H1 (cell line): ENCODE data around the gene ALOX5. TPM values are rescaled to one million over a fixed set of nuclear protein-coding genes. Genes with fewer than 3 reads are reported as not detected.

Experiments
- CTCF ChIA-PET: fragments of 300-600 bp; sonication (Branson Sonifier 250); formaldehyde crosslinking; loops from one replicate; lab custom pipeline; 2021; ENCODE audit not compliant: partially characterized antibody; lab: Charles Lee
- POLR2A ChIA-PET: fragments of 300-600 bp; sonication (Branson Sonifier 250); formaldehyde crosslinking; loops from one replicate; lab custom pipeline; 2021; ENCODE audit warnings: inconsistent platforms; ENCODE audit not compliant: partially characterized antibody; lab: Charles Lee
- DNase-seq, 2 experiments: peaks; one replicate each; pipeline versions ENCODE4 v3.0.0 to v3.0.0-alpha.2; 2010 to 2022; ENCODE audit warnings: low spot score in 2 of 2, low read depth in 1 of 2, mixed read lengths in 1 of 2
- FAIRE-seq: peaks from 2 replicates; lab custom pipeline; 2011; peaks lifted over from hg19 to GRCh38; lab: Jason Lieb, UNC
- H2AFZ ChIP-seq: 2 replicates; pipeline ENCODE4 v1.8.1; 2012; ENCODE audit warnings: low read length, inconsistent platforms
- H2AK5ac ChIP-seq: 2 replicates; pipeline ENCODE4 v1.6.1; 2013; ENCODE audit warnings: low read depth, low read length
- H2BK120ac ChIP-seq: replicated peaks from 2 replicates; pipeline ENCODE3; 2013; ENCODE audit warnings: low read depth, low read length, inconsistent platforms
- H2BK12ac ChIP-seq: 2 replicates; pipeline ENCODE4 v1.6.1; 2013; ENCODE audit warnings: low read depth, low read length
- H2BK15ac ChIP-seq: 2 replicates; pipeline ENCODE4 v1.6.1; 2013; ENCODE audit warnings: low read length
- H2BK20ac ChIP-seq: 2 replicates; pipeline ENCODE4 v1.6.1; 2013; ENCODE audit warnings: low read length
- H2BK5ac ChIP-seq: 2 replicates; pipeline ENCODE4 v1.6.1; 2013; ENCODE audit warnings: low read depth, low read length
- H3K14ac ChIP-seq: 2 replicates; pipeline ENCODE4 v1.6.1; 2013; ENCODE audit warnings: inconsistent platforms; ENCODE audit not compliant: insufficient read length
- H3K18ac ChIP-seq: 2 replicates; pipeline ENCODE4 v1.6.1; 2013; ENCODE audit warnings: low read length; ENCODE audit errors: extremely low read depth
- H3K23ac ChIP-seq: 2 replicates; pipeline ENCODE4 v1.6.1; 2013; ENCODE audit warnings: inconsistent platforms; ENCODE audit not compliant: insufficient read length
- H3K23me2 ChIP-seq: 2 replicates; pipeline ENCODE4 v1.6.1; 2013; ENCODE audit warnings: low read depth, low read length
- H3K27ac ChIP-seq: 2 replicates; pipeline ENCODE4 v1.6.1; 2011; ENCODE audit warnings: low read depth, low read length, inconsistent platforms
- H3K27me3 ChIP-seq, 4 experiments: replicated peaks in 1 of 4; 1 replicate in 1 of 4; 2 replicates in 3 of 4; pipeline versions ENCODE4 v1.6.1 to v1.8.1; 2011 to 2013; ENCODE audit warnings: low read length in 3 of 4, mild to moderate bottlenecking in 3 of 4, inconsistent platforms in 2 of 4, mixed read lengths in 2 of 4, moderate library complexity in 1 of 4; ENCODE audit not compliant: control insufficient read depth in 3 of 4, insufficient read depth in 3 of 4; ENCODE audit errors: extremely low read depth in 1 of 4
- H3K36me3 ChIP-seq, 4 experiments: 2 replicates each; pipeline versions ENCODE4 v1.6.1 to v1.8.1; 2011 to 2013; ENCODE audit warnings: mild to moderate bottlenecking in 4 of 4, low read length in 3 of 4, moderate library complexity in 2 of 4, control low read depth in 1 of 4, inconsistent platforms in 1 of 4; ENCODE audit not compliant: insufficient read depth in 4 of 4, control insufficient read depth in 2 of 4
- H3K4ac ChIP-seq: replicated peaks from 2 replicates; pipeline ENCODE3; 2013; ENCODE audit warnings: low read length, low read depth, mixed read lengths, inconsistent platforms; ENCODE audit not compliant: insufficient read length
- H3K4me1 ChIP-seq, 4 experiments: replicated peaks in 1 of 4; 1 replicate in 1 of 4; 2 replicates in 3 of 4; pipeline versions ENCODE4 v1.6.1 to v1.8.1; 2011 to 2013; ENCODE audit warnings: low read length in 3 of 4, inconsistent platforms in 2 of 4, mixed read lengths in 1 of 4; ENCODE audit not compliant: insufficient read depth in 4 of 4, control insufficient read depth in 3 of 4
- H3K4me2 ChIP-seq, 2 experiments: 2 replicates each; pipeline versions ENCODE4 v1.6.1 to v1.8.1; 2011 to 2013; ENCODE audit warnings: low read depth in 2 of 2, low read length in 2 of 2, control low read depth in 1 of 2, inconsistent platforms in 1 of 2, mild to moderate bottlenecking in 1 of 2; ENCODE audit not compliant: insufficient read depth in 1 of 2
- H3K4me3 ChIP-seq, 4 experiments: fragments of 200-600, 300-600 bp in 1 of 4; sonication (generic), shearing (Covaris generic), sonication (Bioruptor Twin) in 1 of 4; 2 replicates each; pipeline versions ENCODE4 v1.5.1 to v1.8.1; 2011 to 2016; ENCODE audit warnings: low read length in 4 of 4, low read depth in 3 of 4, control low read depth in 2 of 4, inconsistent platforms in 2 of 4, mild to moderate bottlenecking in 2 of 4, mixed read lengths in 1 of 4, moderate library complexity in 1 of 4; ENCODE audit not compliant: insufficient read depth in 2 of 4; ENCODE audit errors: extremely low read depth in 1 of 4
- H3K56ac ChIP-seq: replicated peaks from 2 replicates; pipeline ENCODE3; 2013; ENCODE audit warnings: low read depth, mild to moderate bottlenecking, mixed read lengths, low read length, inconsistent platforms; ENCODE audit not compliant: insufficient read length
- H3K79me1 ChIP-seq: 2 replicates; pipeline ENCODE4 v1.6.1; 2013; ENCODE audit warnings: low read depth, low read length, control low read depth
- H3K79me2 ChIP-seq, 2 experiments: 2 replicates each; pipeline versions ENCODE4 v1.6.1 to v1.8.1; 2012 to 2013; ENCODE audit warnings: low read length in 2 of 2, mild to moderate bottlenecking in 2 of 2, inconsistent platforms in 1 of 2; ENCODE audit not compliant: insufficient read depth in 2 of 2, control insufficient read depth in 1 of 2
- H3K9ac ChIP-seq, 4 experiments: replicated peaks in 1 of 4; 1 replicate in 1 of 4; 2 replicates in 3 of 4; pipeline versions ENCODE4 v1.6.1 to v1.8.1; 2011 to 2013; ENCODE audit warnings: low read depth in 3 of 4, low read length in 3 of 4, control low read depth in 2 of 4, mild to moderate bottlenecking in 2 of 4, moderate library complexity in 2 of 4, inconsistent platforms in 1 of 4; ENCODE audit errors: extremely low read depth in 1 of 4
- H3K9me3 ChIP-seq, 2 experiments: 2 replicates each; pipeline versions ENCODE4 v1.6.1 to v1.8.1; 2012 to 2013; ENCODE audit warnings: mild to moderate bottlenecking in 2 of 2, moderate library complexity in 2 of 2, control low read depth in 1 of 2, inconsistent platforms in 1 of 2, low read depth in 1 of 2, low read length in 1 of 2, mixed read lengths in 1 of 2; ENCODE audit not compliant: insufficient read depth in 2 of 2
- H4K20me1 ChIP-seq, 2 experiments: replicated peaks in 1 of 2; 2 replicates each; pipeline versions ENCODE3 to v1.8.1; 2011 to 2013; ENCODE audit warnings: inconsistent platforms in 2 of 2, low read length in 2 of 2, mild to moderate bottlenecking in 1 of 2; ENCODE audit not compliant: insufficient read depth in 2 of 2, control insufficient read depth in 1 of 2
- H4K5ac ChIP-seq: 2 replicates; pipeline ENCODE4 v1.6.1; 2013; ENCODE audit warnings: low read length, low read depth, mixed read lengths, inconsistent platforms; ENCODE audit not compliant: insufficient read length
- H4K8ac ChIP-seq: 2 replicates; pipeline ENCODE4 v1.8.0; 2013; ENCODE audit warnings: mild to moderate bottlenecking, moderate library complexity, low read length, inconsistent platforms; ENCODE audit not compliant: insufficient read depth; ENCODE audit errors: extremely low read depth
- H4K91ac ChIP-seq: replicated peaks from 2 replicates; pipeline ENCODE3; 2013; ENCODE audit warnings: low read length, mixed read lengths, inconsistent platforms; ENCODE audit not compliant: insufficient read length
- ASH2L ChIP-seq: fragments of 200-600, 300-600 bp; sonication (generic); IDR thresholded peaks from one replicate; pipeline ENCODE4 v1.7.1; 2017; ENCODE audit warnings: low read length
- CEBPB ChIP-seq: IDR thresholded peaks from 2 replicates; pipeline ENCODE4 v1.6.1; 2012; ENCODE audit warnings: low read depth, low read length
- EP300 ChIP-seq, 2 experiments: IDR thresholded peaks; 1 replicate in 1 of 2; 2 replicates in 1 of 2; pipeline ENCODE4 v1.6.1; 2011 to 2012; ENCODE audit warnings: low read depth in 2 of 2, low read length in 2 of 2, mild to moderate bottlenecking in 2 of 2, borderline replicate concordance in 1 of 2, inconsistent platforms in 1 of 2, moderate library complexity in 1 of 2
- EZH2 ChIP-seq: fragments of 200-600 bp; sonication (generic); IDR thresholded peaks from 2 replicates; pipeline ENCODE4 v1.7.1; 2012; ENCODE audit warnings: low read depth, mild to moderate bottlenecking, moderate library complexity, low read length, inconsistent platforms; ENCODE audit not compliant: severe bottlenecking
- HDAC6 ChIP-seq: IDR thresholded peaks from one replicate; pipeline ENCODE4 v1.7.1; 2012; ENCODE audit warnings: low read depth, mild to moderate bottlenecking, inconsistent platforms, low read length, moderate library complexity
- KDM1A ChIP-seq: fragments of 200-600, 300-600 bp; sonication (generic); IDR thresholded peaks from 2 replicates; pipeline ENCODE4 v1.7.1; 2016; ENCODE audit warnings: mild to moderate bottlenecking, low read length, borderline replicate concordance
- NANOG ChIP-seq: IDR thresholded peaks from 2 replicates; pipeline ENCODE4 v1.6.1; 2011; ENCODE audit warnings: low read length, low read depth, mild to moderate bottlenecking, inconsistent platforms; ENCODE audit not compliant: insufficient read depth, poor library complexity, severe bottlenecking
- POU5F1 ChIP-seq: IDR thresholded peaks from 2 replicates; pipeline ENCODE4 v1.6.1; 2011; ENCODE audit warnings: low read depth, mild to moderate bottlenecking, low read length, moderate library complexity
- RBBP5 ChIP-seq: IDR thresholded peaks from 2 replicates; pipeline ENCODE4 v1.7.1; 2012; ENCODE audit warnings: low read depth, mild to moderate bottlenecking, inconsistent platforms, low read length, moderate library complexity, borderline replicate concordance
- SUZ12 ChIP-seq: fragments of 200-600 bp; sonication (generic); IDR thresholded peaks from 2 replicates; pipeline ENCODE4 v1.6.1; 2012; ENCODE audit warnings: mild to moderate bottlenecking, inconsistent platforms, low read length, moderate library complexity, mixed read lengths
- TEAD4 ChIP-seq: IDR thresholded peaks from 2 replicates; pipeline ENCODE4 v1.6.1; 2012; ENCODE audit warnings: low read depth, low read length, inconsistent platforms, mixed read lengths
- ZNF274 ChIP-seq: IDR thresholded peaks from 2 replicates; pipeline ENCODE4 v1.7.0; 2012; ENCODE audit warnings: low read length, borderline replicate concordance; ENCODE audit errors: extremely low read depth
- WGBS, 2 experiments: shearing (Covaris generic) in 1 of 2; methylation state at CpG; one replicate each; pipeline versions ENCODE4 v1.1.6 to v1.1.7; 2013 to 2015; ENCODE audit warnings: low lambda C conversion rate in 2 of 2, mixed read lengths in 2 of 2, inconsistent platforms in 1 of 2, low coverage in 1 of 2, missing lambda C conversion rate in 1 of 2; ENCODE audit not compliant: insufficient replicate concordance in 2 of 2, insufficient coverage in 1 of 2, insufficient read length in 1 of 2; ENCODE audit errors: extremely low coverage in 1 of 2, missing lambda C conversion rate in 1 of 2; 5-methylcytosine and 5-hydroxymethylcytosine counted together
- polyA plus RNA-seq, 7 experiments: library from polyadenylated mRNA; depleted of rRNA in 3 of 7; stranded (reverse) in 5 of 7; unstranded in 2 of 7; fragments of >200 nt in 5 of 7; fragments of 200-250 nt in 2 of 7; gene quantifications; 1 replicate in 5 of 7; 2 replicates in 1 of 7; 4 replicates in 1 of 7; pipeline versions ENCODE4 v1.2.1 to v1.2.3, GENCODE V29; 2011 to 2013; ENCODE audit warnings: missing spikeins in 2 of 7, mixed read lengths in 2 of 7
- total RNA-seq: library from RNA; stranded (reverse); fragmentation: NEBNext Ultra II Directional; extraction: Animal tissue kit (Norgen Biotek cat#: 25700); gene quantifications from 2 replicates; pipeline ENCODE4 v1.2.1, GENCODE V29; 2021

The ALOX5 gene
- total and polyA plus RNA-seq, 2 of the 8 experiments (the other 6 are each of a cell fraction or from before 2014, with no cell fraction given), result 1.6 to 3.8 TPM

- H3K23ac ChIP-seq, result no peak overlapping the region
- no peaks in the 10 kb centered on the region for H3K79me2 ChIP-seq
- H2AK5ac ChIP-seq, result no peak overlapping the region
- H3K36me3 ChIP-seq, result no peaks in the 10 kb centered on the region
- H2BK12ac ChIP-seq, result no peak overlapping the region
- H3K18ac ChIP-seq, result no peak overlapping the region; the same call in 1 of the 2 replicates
- no peak overlapping the region for H2BK20ac ChIP-seq
- ChIA-PET POLR2A (no interaction called here), CTCF (interaction anchor here (1.1 to 2.3 kb wide), 6 partner anchors 10 to 208 kb away, joined by 3 to 13 read pairs (median 4); no protein-coding TSS in a partner anchor)
- H4K5ac ChIP-seq, result no peak overlapping the region
- no peaks in the 10 kb centered on the region for H4K20me1 ChIP-seq
- no peak overlapping the region for H3K27ac ChIP-seq
- whole genome bisulfite sequencing, 2 experiments, result 96% methylated on average over 42 of the region's 76 CpGs; no CpG with 5 or more reads in 1 of the 2 experiments
- no peak overlapping the region for H3K4me3 ChIP-seq
- no peaks in the 10 kb centered on the region for H3K79me1 ChIP-seq
- FAIRE-seq, result no peak
- peak in 1 of 2 experiments; percentile 45 for DNase-seq
- no peak overlapping the region for H3K4ac ChIP-seq
- H3K4me2 ChIP-seq, result no peak overlapping the region
- H3K27me3 ChIP-seq, result no peaks in the 10 kb centered on the region
- no peak overlapping the region for H3K56ac ChIP-seq
- H2BK15ac ChIP-seq, result no peak overlapping the region
- no peaks in the 10 kb centered on the region for H3K9me3 ChIP-seq
- H3K4me1 ChIP-seq, result no peaks in the 10 kb centered on the region
- H4K8ac ChIP-seq, result peak overlapping the region; percentile 69
- no peak overlapping the region for H3K14ac ChIP-seq
- no peak overlapping the region for H4K91ac ChIP-seq
- H2AFZ ChIP-seq, result no peak overlapping the region
- no peak overlapping the region for H2BK120ac ChIP-seq
- H3K9ac ChIP-seq, result no peak overlapping the region
- no peak overlapping the region for H2BK5ac ChIP-seq
- H3K23me2 ChIP-seq, result no peaks in the 10 kb centered on the region
- no peak for TF ChIP-seq EP300 (IDR thresholded peaks at IDR 0.05; ENCODE audit: borderline replicate concordance in 1 of 2, low read depth in 2 of 2, low read length in 2 of 2)
- TF ChIP-seq CEBPB, result no peak
- no peak for TF ChIP-seq RBBP5
- no peak for TF ChIP-seq TEAD4
- TF ChIP-seq NANOG, result no peak
- no peak for TF ChIP-seq SUZ12
- no peak for TF ChIP-seq ZNF274
- no peak for TF ChIP-seq POU5F1
- no peak for TF ChIP-seq KDM1A
- no peak for TF ChIP-seq HDAC6
- TF ChIP-seq ASH2L, result no peak
- no peak for TF ChIP-seq EZH2
These were observed 69.3 kb downstream of the ALOX5 start for GRCh38 chr10:45443101-45444009.
